Esophagus squamous epithelium (tissue), 5 donors: ENCODE measurements around the gene LTBR. TPM values are rescaled to one million over a fixed set of nuclear protein-coding genes. Genes with fewer than 3 reads are reported as not detected.

Experiments
- DNase-seq: peaks from one replicate; lab custom pipeline; 2025; lab: John Stamatoyannopoulos, UW
- H3K27ac ChIP-seq, 4 donors: fragments of 200-600 bp; sonication (generic); one replicate each; pipeline ENCODE4 v1.5.1; 2016 to 2019; ENCODE audit warnings: mild to moderate bottlenecking in 1 of 4
- H3K27me3 ChIP-seq, 4 donors: fragments of 200-600 bp; sonication (generic); 1 replicate in 3 of 4; 2 replicates in 1 of 4; pipeline versions ENCODE4 v1.5.1 to v1.6.0; 2017 to 2021; ENCODE audit warnings: antibody characterized with exemption in 1 of 4
- H3K36me3 ChIP-seq, 3 donors: fragments of 200-600 bp; sonication (generic); one replicate each; pipeline ENCODE4 v1.5.1; 2016 to 2019
- H3K4me1 ChIP-seq, 3 donors: fragments of 200-600 bp; sonication (generic); one replicate each; pipeline ENCODE4 v1.5.1; 2017 to 2019
- H3K4me3 ChIP-seq, 4 donors: fragments of 200-600 bp; sonication (generic); 1 replicate in 3 of 4; 2 replicates in 1 of 4; pipeline ENCODE4 v1.5.1; 2016 to 2019; ENCODE audit warnings: mild to moderate bottlenecking in 2 of 4, moderate library complexity in 1 of 4
- H3K9me3 ChIP-seq, 3 donors: fragments of 200-600 bp; sonication (generic); one replicate each; pipeline ENCODE4 v1.5.1; 2016 to 2019
- POLR2A ChIP-seq, 4 donors: fragments of 450-650 bp; IDR thresholded peaks; one replicate each; pipeline ENCODE4 v1.6.1; 2017; ENCODE audit warnings: antibody characterized with exemption in 4 of 4, mild to moderate bottlenecking in 4 of 4, moderate library complexity in 3 of 4
- WGBS, 2 donors: methylation state at CpG; one replicate each; pipeline ENCODE4 v1.1.5; 2018; 5-methylcytosine and 5-hydroxymethylcytosine counted together
- intact Hi-C: fragments of 100-400 bp; cut with DNase I; formaldehyde crosslinking; loops from one replicate; pipeline ENCODE4 v1.15.0; 2022
- total RNA-seq, 4 donors: library from RNA; depleted of rRNA; stranded (reverse); fragments of >200 nt; gene quantifications; one replicate each; pipeline ENCODE4 v1.1.0, GENCODE V29; 2016
- TF ChIP-seq, protein P1 (sequence below), 6 experiments: fragments of 450-650 bp in 4 of 6; fragments of 200-600 bp in 2 of 6; sonication (generic) in 2 of 6; IDR thresholded peaks; one replicate each; pipeline ENCODE4 v1.5.1; 2016 to 2019; ENCODE audit warnings: antibody characterized with exemption in 6 of 6, mild to moderate bottlenecking in 4 of 6, moderate library complexity in 4 of 6
- donor health status: DM: yes; HTN: yes; CAD: no.

The LTBR gene
- total RNA-seq, 4 donors from 2014 or later: 98.2 to 171 (median 136) TPM

GRCh38 chr12:6363330-6364043 lies 20.5 kb upstream of the LTBR start:
- no peak for DNase-seq
- 10% methylated on average over 15 of the region's 59 CpGs; no CpG with 5 or more reads in 1 of the 2 donors for WGBS, 2 donors
- Histone ChIP-seq H3K36me3 (peaks cover 0 to 44% (median 0%) of the 10 kb centered on the region in 3 donors), H3K27ac (peak overlapping the region; percentile 95 to 98 (median 96)), H3K4me3 (peak overlapping the region; percentile 37 to 76 (median 64)), H3K27me3 (no peaks in the 10 kb centered on the region), H3K4me1 (peaks cover 14 to 78% (median 19%) of the 10 kb centered on the region in 3 donors), H3K9me3 (no peaks in the 10 kb centered on the region)
- intact Hi-C loops: no loop called here
- TF ChIP-seq, protein P1, sequence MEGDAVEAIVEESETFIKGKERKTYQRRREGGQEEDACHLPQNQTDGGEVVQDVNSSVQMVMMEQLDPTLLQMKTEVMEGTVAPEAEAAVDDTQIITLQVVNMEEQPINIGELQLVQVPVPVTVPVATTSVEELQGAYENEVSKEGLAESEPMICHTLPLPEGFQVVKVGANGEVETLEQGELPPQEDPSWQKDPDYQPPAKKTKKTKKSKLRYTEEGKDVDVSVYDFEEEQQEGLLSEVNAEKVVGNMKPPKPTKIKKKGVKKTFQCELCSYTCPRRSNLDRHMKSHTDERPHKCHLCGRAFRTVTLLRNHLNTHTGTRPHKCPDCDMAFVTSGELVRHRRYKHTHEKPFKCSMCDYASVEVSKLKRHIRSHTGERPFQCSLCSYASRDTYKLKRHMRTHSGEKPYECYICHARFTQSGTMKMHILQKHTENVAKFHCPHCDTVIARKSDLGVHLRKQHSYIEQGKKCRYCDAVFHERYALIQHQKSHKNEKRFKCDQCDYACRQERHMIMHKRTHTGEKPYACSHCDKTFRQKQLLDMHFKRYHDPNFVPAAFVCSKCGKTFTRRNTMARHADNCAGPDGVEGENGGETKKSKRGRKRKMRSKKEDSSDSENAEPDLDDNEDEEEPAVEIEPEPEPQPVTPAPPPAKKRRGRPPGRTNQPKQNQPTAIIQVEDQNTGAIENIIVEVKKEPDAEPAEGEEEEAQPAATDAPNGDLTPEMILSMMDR (IDR thresholded peaks at IDR 0.05): no peak
- peak in 3 of 4 donors; percentile 26 to 79 (median 65) for TF ChIP-seq POLR2A (IDR thresholded peaks at IDR 0.05)

DNA sequence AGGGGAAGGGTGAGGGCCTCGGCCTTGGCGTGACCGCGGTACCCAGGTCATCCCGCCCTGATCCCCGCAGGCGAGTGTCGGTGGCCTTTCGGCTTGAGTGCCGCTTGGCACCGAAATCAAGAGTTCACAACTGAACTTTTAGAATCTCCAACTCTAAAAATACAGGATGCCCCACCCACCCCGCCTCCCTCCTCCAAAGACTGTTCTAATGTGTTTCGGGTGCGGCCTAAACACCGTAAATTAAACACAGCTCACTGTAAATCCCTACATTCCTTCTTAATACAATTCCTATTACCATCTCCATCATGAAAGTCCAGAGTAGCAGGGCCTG lies 20.0 kb upstream of the LTBR start:
- H3K27ac ChIP-seq: peak overlapping the region; percentile 95 to 98 (median 96)
- H3K4me1 ChIP-seq: peaks cover 19 to 83% (median 19%) of the 10 kb centered on the region in 3 donors
- H3K9me3 ChIP-seq: no peaks in the 10 kb centered on the region
- 22 to 29% methylated on average over 8 to 15 of the region's 15 CpGs for WGBS, 2 donors
- intact Hi-C loops: no loop called here
- peak overlapping the region; percentile 37 to 76 (median 64) for H3K4me3 ChIP-seq
- peaks cover 0 to 38% (median 0%) of the 10 kb centered on the region in 3 donors for H3K36me3 ChIP-seq
- DNase-seq: no peak
- TF ChIP-seq POLR2A (IDR thresholded peaks at IDR 0.05): peak in 1 of 4 donors; percentile 5
- TF ChIP-seq, protein P1 (IDR thresholded peaks at IDR 0.05): no peak
- no peaks in the 10 kb centered on the region for H3K27me3 ChIP-seq

DNA sequence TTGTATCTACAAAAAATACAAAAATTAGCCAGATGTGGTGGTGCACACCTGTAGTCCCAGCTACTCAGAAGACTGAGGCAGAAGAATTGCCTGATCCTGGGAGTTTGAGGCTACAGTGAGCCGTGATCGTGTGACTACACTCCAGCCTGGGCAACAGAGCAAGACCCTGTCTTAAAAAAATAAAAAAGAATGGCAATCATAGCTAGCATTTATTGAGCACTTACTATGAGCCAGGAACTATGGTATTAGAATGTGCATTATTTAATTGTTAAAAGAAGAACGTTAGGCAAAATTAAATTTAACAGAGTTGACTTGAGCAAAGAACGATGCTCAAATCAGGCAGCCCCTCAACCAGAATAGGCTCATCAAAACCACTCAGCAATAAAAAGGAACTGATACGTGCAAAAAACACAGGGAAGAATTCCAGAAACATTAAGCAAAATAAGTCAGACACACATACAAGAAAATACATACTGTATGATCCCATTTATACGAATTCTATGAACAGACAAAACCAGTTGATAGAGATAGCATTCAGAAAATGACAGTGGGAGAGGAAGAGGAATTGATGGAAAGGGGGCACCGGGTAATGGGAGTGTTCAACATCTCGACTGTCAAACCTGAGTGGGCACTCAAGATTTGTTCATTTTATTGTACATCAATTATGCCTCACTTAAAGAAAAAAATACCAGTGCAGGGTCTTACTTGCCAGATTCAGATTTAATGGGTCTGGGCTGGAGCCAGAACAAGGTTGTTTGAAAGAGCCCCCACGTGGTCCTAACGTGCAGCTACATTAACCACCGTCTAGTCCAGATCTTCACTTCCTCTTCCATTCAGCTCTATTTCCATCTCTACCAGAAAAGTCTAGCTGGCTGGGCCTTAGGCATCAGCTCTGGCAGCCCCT lies 16.6 kb upstream of the LTBR start:
- peak overlapping the region in 3 of 4 donors; percentile 29 to 42 (median 39) for H3K27ac ChIP-seq
- WGBS, 2 donors: 46 to 51% methylated on average over 11 of the region's 11 CpGs
- intact Hi-C loops: no loop called here
- no peaks in the 10 kb centered on the region for H3K9me3 ChIP-seq
- H3K27me3 ChIP-seq: no peaks in the 10 kb centered on the region
- peaks cover 0 to 5% (median 0%) of the 10 kb centered on the region in 3 donors for H3K36me3 ChIP-seq
- no peak overlapping the region for H3K4me3 ChIP-seq
- TF ChIP-seq, protein P1 (IDR thresholded peaks at IDR 0.05): peak in 2 of 6 experiments; percentile 21 to 33
- no peak for TF ChIP-seq POLR2A (IDR thresholded peaks at IDR 0.05)
- peaks cover 31 to 97% (median 35%) of the 10 kb centered on the region in 3 donors for H3K4me1 ChIP-seq
- DNase-seq: no peak

- intact Hi-C loops: no loop called here
- 48 to 52% methylated on average over 13 to 14 of the region's 15 CpGs for WGBS, 2 donors
- peak overlapping the region; percentile 18 to 91 (median 52) for H3K27ac ChIP-seq
- no peaks in the 10 kb centered on the region for H3K27me3 ChIP-seq
- no peak for DNase-seq
- no peak overlapping the region for H3K4me3 ChIP-seq
- TF ChIP-seq, protein P1 (IDR thresholded peaks at IDR 0.05): no peak
- H3K9me3 ChIP-seq: no peaks in the 10 kb centered on the region
- H3K36me3 ChIP-seq: no peaks in the 10 kb centered on the region
- peaks cover 31 to 97% (median 33%) of the 10 kb centered on the region in 3 donors for H3K4me1 ChIP-seq
Measured at GRCh38 chr12:6367969-6368892, 15.7 kb upstream of the LTBR start.
